Activated T-helper 1 cell treated with Interleukin-2 at 50 U/mL for 16 hours (primary cell): ENCODE data around the gene DENND4B.
"Not testable (repeated sequence)": the region's sequence is repeated elsewhere in the genome, so short reads cannot be mapped to it uniquely, and the experiment has no call there.

Experiments
- DNase-seq: peaks from one replicate; pipeline ENCODE4 v3.0.0-alpha.2; 2020; ENCODE audit warnings: low read depth

Gene DENND4B

GRCh38 chr1:153928245-153928644, 18.3 kb downstream of the DENND4B start:
- DNase-seq, result no peak

- DNase-seq, result no peak
Observed at GRCh38 chr1:153926405-153926804, 20.1 kb downstream of the DENND4B start.

- DNase-seq, result peak; percentile 98
Observed at GRCh38 chr1:153922972-153923925, 23.3 kb downstream of the DENND4B start, which contains the start of gene GATAD2B. Gene GATAD2B (minus strand): TSS chr1:153922972. CDS start chr1:153828347, 94,625 bp downstream.

- no peak for DNase-seq
Observed at GRCh38 chr1:153922076-153922971, 24.2 kb downstream of the DENND4B start.

- DNase-seq, result no peak
Observed at GRCh38 chr1:153921803-153922075, 24.8 kb downstream of the DENND4B start.

GRCh38 chr1:153921080-153921802, 25.3 kb downstream of the DENND4B start:
- DNase-seq, result no peak

GRCh38 chr1:153919876-153920852, 26.4 kb downstream of the DENND4B start:
- no peak for DNase-seq

GRCh38 chr1:153916297-153916696, 30.2 kb downstream of the DENND4B start:
- no peak for DNase-seq

- DNase-seq, result no peak
Observed at GRCh38 chr1:153912349-153912748, 34.2 kb downstream of the DENND4B start.

- DNase-seq, result not testable (repeated sequence)
Observed at GRCh38 chr1:153910560-153910959, 36.0 kb downstream of the DENND4B start.

- no peak for DNase-seq
Observed at GRCh38 chr1:153908071-153908470, 38.4 kb downstream of the DENND4B start.

GRCh38 chr1:153907134-153907533, 39.4 kb downstream of the DENND4B start:
- DNase-seq, result no peak

GRCh38 chr1:153906396-153906795, 40.1 kb downstream of the DENND4B start:
- no peak for DNase-seq

- not testable (repeated sequence) for DNase-seq
Observed at GRCh38 chr1:153905908-153906307, 40.6 kb downstream of the DENND4B start.

GRCh38 chr1:153903841-153904455, 42.6 kb downstream of the DENND4B start:
- DNase-seq, result no peak

GRCh38 chr1:153899509-153899908, 47.0 kb downstream of the DENND4B start:
- DNase-seq, result no peak

- not testable (repeated sequence) for DNase-seq
Observed at GRCh38 chr1:153895866-153896265, 50.7 kb downstream of the DENND4B start.

- not testable (repeated sequence) for DNase-seq
Observed at GRCh38 chr1:153891042-153891441, 55.5 kb downstream of the DENND4B start.

GRCh38 chr1:153888533-153888932, 58.0 kb downstream of the DENND4B start:
- DNase-seq, result no peak

- DNase-seq, result no peak
Observed at GRCh38 chr1:153886127-153886526, 60.4 kb downstream of the DENND4B start.
